IPS DF 6.9 (cell line): ENCODE results near the gene ARHGAP22.

Source experiments
- DNase-seq: peaks from one replicate; pipeline ENCODE4 v3.0.0-alpha.2; 2013; ENCODE audit warnings: low read depth, low spot score
- H3K27ac ChIP-seq: one replicate; pipeline ENCODE4 v1.5.1; 2013; ENCODE audit warnings: low read length, control low read depth
- H3K27me3 ChIP-seq: 2 replicates; pipeline ENCODE4 v1.6.1; 2013; ENCODE audit warnings: mild to moderate bottlenecking, low read length; ENCODE audit not compliant: control insufficient read depth, insufficient read depth
- H3K36me3 ChIP-seq: 2 replicates; pipeline ENCODE4 v1.6.1; 2013; ENCODE audit warnings: low read length; ENCODE audit not compliant: control insufficient read depth, insufficient read depth
- H3K4me1 ChIP-seq: 2 replicates; pipeline ENCODE4 v1.6.1; 2013; ENCODE audit warnings: low read length; ENCODE audit not compliant: control insufficient read depth, insufficient read depth
- H3K4me3 ChIP-seq: 2 replicates; pipeline ENCODE4 v1.5.1; 2013; ENCODE audit warnings: mild to moderate bottlenecking, low read length
- H3K9me3 ChIP-seq: 2 replicates; pipeline ENCODE4 v1.6.1; 2013; ENCODE audit warnings: low read length, inconsistent platforms; ENCODE audit not compliant: control insufficient read depth, insufficient read depth
- WGBS: extraction: QIAGEN DNeasy Blood & Tissue Kit; methylation state at CpG from one replicate; pipeline ENCODE4 v1.1.7; 2013; ENCODE audit warnings: mixed read lengths, missing lambda C conversion rate; ENCODE audit not compliant: insufficient read length, insufficient coverage; 5-methylcytosine and 5-hydroxymethylcytosine counted together

ARHGAP22 gene

GRCh38 chr10:48416584-48417232, 188.2 kb downstream of the ARHGAP22 start:
- Histone ChIP-seq H3K4me1 (0 out of 2 replicates have a peak, but pooled peaks cover 1% of the 10 kb centered on the region), H3K27ac (no peak overlapping the region), H3K27me3 (no peaks in the 10 kb centered on the region), H3K4me3 (no peak overlapping the region), H3K9me3 (no peaks in the 10 kb centered on the region), H3K36me3 (peaks cover 2% of the 10 kb centered on the region; the same call in 1 of the 2 replicates)
- WGBS, result no CpG with 5 or more reads among the region's 2 CpGs
- DNase-seq, result no peak

DNA sequence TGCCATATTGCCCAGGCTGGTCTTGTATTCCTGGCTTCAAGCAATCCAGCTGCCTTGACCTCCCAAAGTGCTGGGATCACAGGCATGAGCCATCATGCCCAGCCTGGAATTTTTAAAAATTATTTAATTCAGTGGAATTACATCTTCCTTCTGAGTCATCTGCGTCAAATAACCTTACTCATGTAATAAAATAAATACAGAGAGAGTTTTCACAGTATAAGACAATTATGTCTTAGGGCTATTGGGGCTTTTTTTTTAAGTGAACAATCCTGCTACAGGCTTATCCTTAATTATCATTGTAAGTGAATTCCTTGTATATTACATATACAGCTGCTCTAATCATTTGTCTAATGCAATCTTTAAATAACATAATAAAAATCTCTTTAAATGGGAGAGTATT, 190.1 kb downstream of the ARHGAP22 start:
- no peak for DNase-seq
- H3K36me3 ChIP-seq, result peaks cover 2% of the 10 kb centered on the region; the same call in 1 of the 2 replicates
- WGBS, result no CpG with 5 or more reads among the region's 1 CpG

GRCh38 chr10:48414160-48414559, 190.7 kb downstream of the ARHGAP22 start:
- Histone ChIP-seq H3K4me3 (no peak overlapping the region), H3K27ac (no peak overlapping the region), H3K4me1 (0 out of 2 replicates have a peak, but pooled peaks cover 1% of the 10 kb centered on the region), H3K36me3 (peaks cover 2% of the 10 kb centered on the region; the same call in 1 of the 2 replicates), H3K27me3 (no peaks in the 10 kb centered on the region), H3K9me3 (no peaks in the 10 kb centered on the region)
- no CpG with 5 or more reads among the region's 1 CpG for WGBS
- no peak for DNase-seq

More for the DNA sequence above, 190.1 kb downstream of the ARHGAP22 start:
- Histone ChIP-seq H3K4me3 (no peak overlapping the region), H3K27ac (no peak overlapping the region), H3K9me3 (no peaks in the 10 kb centered on the region), H3K4me1 (0 out of 2 replicates have a peak, but pooled peaks cover 1% of the 10 kb centered on the region), H3K27me3 (no peaks in the 10 kb centered on the region)

DNA sequence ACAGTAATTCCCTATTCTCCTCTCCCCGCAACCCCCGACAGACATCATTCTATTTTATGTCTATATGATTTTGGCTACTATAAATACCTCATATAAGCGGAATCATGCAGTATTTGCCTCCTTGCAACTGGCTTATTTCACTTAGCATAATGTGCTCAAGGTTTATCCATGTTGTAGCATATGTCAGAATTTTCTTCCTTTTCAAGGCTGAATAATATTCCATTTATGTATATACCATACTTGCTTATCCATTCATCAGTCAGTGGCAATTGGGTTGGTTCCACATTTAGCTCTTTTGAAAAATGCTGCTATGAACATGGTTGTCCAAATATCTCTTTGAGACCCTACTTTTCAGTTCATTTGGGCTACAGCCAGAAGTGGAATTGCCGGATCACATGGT, 191.9 kb downstream of the ARHGAP22 start:
- H3K36me3 ChIP-seq, result peaks cover 2% of the 10 kb centered on the region; the same call in 1 of the 2 replicates
- H3K4me3 ChIP-seq, result no peak overlapping the region
- H3K27me3 ChIP-seq, result no peaks in the 10 kb centered on the region
- 0 out of 2 replicates have a peak, but pooled peaks cover under 1% of the 10 kb centered on the region for H3K4me1 ChIP-seq
- DNase-seq, result no peak
- no peaks in the 10 kb centered on the region for H3K9me3 ChIP-seq
- WGBS, result no CpG with 5 or more reads among the region's 4 CpGs
- H3K27ac ChIP-seq, result no peak overlapping the region

GRCh38 chr10:48412081-48412480, 192.8 kb downstream of the ARHGAP22 start:
- H3K9me3 ChIP-seq, result no peaks in the 10 kb centered on the region
- H3K27ac ChIP-seq, result no peak overlapping the region
- H3K4me1 ChIP-seq, result no peaks in the 10 kb centered on the region
- H3K27me3 ChIP-seq, result no peaks in the 10 kb centered on the region
- DNase-seq, result no peak
- H3K36me3 ChIP-seq, result peaks cover 2% of the 10 kb centered on the region; the same call in 1 of the 2 replicates
- no CpG with 5 or more reads among the region's 3 CpGs for WGBS
- no peak overlapping the region for H3K4me3 ChIP-seq

DNA sequence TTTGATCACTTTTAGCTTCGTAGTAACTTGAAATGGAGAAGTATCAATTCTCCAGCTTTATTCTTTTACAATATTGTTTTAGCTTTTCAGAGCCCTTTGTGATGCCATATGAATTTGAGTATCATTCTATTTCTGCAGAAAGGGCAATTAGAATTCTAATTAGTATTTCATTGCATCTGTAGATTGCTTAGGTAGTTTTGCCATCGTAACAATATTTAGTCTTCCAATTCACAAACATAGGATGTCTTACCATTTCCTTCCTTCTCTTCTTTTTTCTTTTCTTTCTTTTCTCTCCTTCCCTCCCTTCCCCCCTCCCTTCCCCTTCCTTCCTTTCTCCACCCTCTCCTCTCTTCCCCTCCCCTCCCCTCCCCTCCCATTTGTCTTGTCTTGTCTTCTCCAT, 193.4 kb downstream of the ARHGAP22 start:
- Histone ChIP-seq H3K27ac (no peak overlapping the region), H3K36me3 (peaks cover 2% of the 10 kb centered on the region; the same call in 1 of the 2 replicates), H3K27me3 (no peaks in the 10 kb centered on the region), H3K4me3 (no peak overlapping the region), H3K4me1 (no peaks in the 10 kb centered on the region), H3K9me3 (no peaks in the 10 kb centered on the region)
- WGBS, result no CpG with 5 or more reads among the region's 2 CpGs
- DNase-seq, result no peak

- no peaks in the 10 kb centered on the region for H3K27me3 ChIP-seq
- peaks cover 2% of the 10 kb centered on the region; the same call in 1 of the 2 replicates for H3K36me3 ChIP-seq
- H3K4me1 ChIP-seq, result no peaks in the 10 kb centered on the region
- no peak overlapping the region for H3K4me3 ChIP-seq
- H3K27ac ChIP-seq, result no peak overlapping the region
- DNase-seq, result no peak
- H3K9me3 ChIP-seq, result no peaks in the 10 kb centered on the region
- no CpG with 5 or more reads among the region's 6 CpGs for WGBS
These were observed 194.4 kb downstream of the ARHGAP22 start for GRCh38 chr10:48410503-48410902.

GRCh38 chr10:48406658-48407057, 198.2 kb downstream of the ARHGAP22 start:
- no peak for DNase-seq
- H3K27ac ChIP-seq, result no peak overlapping the region
- WGBS, result no CpG with 5 or more reads among the region's 4 CpGs
- H3K4me3 ChIP-seq, result no peak overlapping the region
- no peaks in the 10 kb centered on the region for H3K27me3 ChIP-seq
- no peaks in the 10 kb centered on the region for H3K9me3 ChIP-seq
- H3K36me3 ChIP-seq, result no peaks in the 10 kb centered on the region
- no peaks in the 10 kb centered on the region for H3K4me1 ChIP-seq

GRCh38 chr10:48406204-48406603, 198.7 kb downstream of the ARHGAP22 start:
- H3K27me3 ChIP-seq, result no peaks in the 10 kb centered on the region
- H3K36me3 ChIP-seq, result no peaks in the 10 kb centered on the region
- H3K4me1 ChIP-seq, result no peaks in the 10 kb centered on the region
- no peak overlapping the region for H3K27ac ChIP-seq
- H3K9me3 ChIP-seq, result no peaks in the 10 kb centered on the region
- WGBS, result no CpG with 5 or more reads among the region's 3 CpGs
- no peak overlapping the region for H3K4me3 ChIP-seq
- DNase-seq, result no peak

GRCh38 chr10:48404646-48405045, 200.2 kb downstream of the ARHGAP22 start:
- Histone ChIP-seq H3K4me1 (peaks cover 1% of the 10 kb centered on the region; the same call in 1 of the 2 replicates), H3K27ac (no peak overlapping the region), H3K9me3 (no peaks in the 10 kb centered on the region), H3K4me3 (no peak overlapping the region), H3K27me3 (no peaks in the 10 kb centered on the region), H3K36me3 (no peaks in the 10 kb centered on the region)
- DNase-seq, result no peak
- no CpG with 5 or more reads among the region's 4 CpGs for WGBS

- Histone ChIP-seq H3K4me3 (no peak overlapping the region), H3K27ac (no peak overlapping the region), H3K4me1 (peaks cover 4% of the 10 kb centered on the region), H3K36me3 (no peaks in the 10 kb centered on the region), H3K27me3 (no peaks in the 10 kb centered on the region), H3K9me3 (no peaks in the 10 kb centered on the region)
- no peak for DNase-seq
- no CpG with 5 or more reads among the region's 1 CpG for whole genome bisulfite sequencing
These were observed 204.0 kb downstream of the ARHGAP22 start for GRCh38 chr10:48400850-48401220.
